D721Med (cell line): ENCODE measurements around the gene GLE1.
"Not testable (repeated sequence)": the region's sequence is repeated elsewhere in the genome, so short reads cannot be mapped to it uniquely, and the experiment has no call there.

ENCODE experiments used
- DNase-seq: peaks from one replicate; pipeline ENCODE4 v3.0.0; 2011; ENCODE audit warnings: low spot score; ENCODE audit not compliant: insufficient read length
- FAIRE-seq: peaks from 2 replicates; lab custom pipeline; 2011; peaks lifted over from hg19 to GRCh38; lab: Jason Lieb, UNC
- TF ChIP-seq, protein P1 (sequence below): IDR thresholded peaks from 2 replicates; pipeline ENCODE4 v1.5.1; 2012; ENCODE audit warnings: mild to moderate bottlenecking, control low read depth; ENCODE audit not compliant: insufficient read depth; ENCODE audit errors: missing control alignments

Gene GLE1

DNA sequence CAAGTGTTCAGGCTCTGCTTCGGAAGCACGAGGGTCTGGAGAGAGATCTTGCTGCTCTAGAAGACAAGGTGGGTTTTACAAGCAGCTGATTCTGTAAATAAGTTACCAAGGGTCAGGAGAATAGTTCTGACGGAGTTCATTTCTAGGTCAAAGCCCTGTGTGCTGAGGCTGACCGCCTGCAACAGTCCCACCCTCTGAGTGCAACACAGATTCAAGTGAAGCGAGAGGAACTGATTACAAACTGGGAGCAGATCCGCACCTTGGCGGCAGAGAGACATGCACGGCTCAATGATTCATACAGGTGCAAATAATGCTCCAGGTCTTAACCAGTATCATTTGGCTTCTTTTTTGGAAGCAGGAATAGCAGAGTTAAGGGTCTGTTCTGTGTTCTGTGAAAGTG lies 72.7 kb downstream of the GLE1 start:
- FAIRE-seq = no peak
- TF ChIP-seq, protein P1, sequence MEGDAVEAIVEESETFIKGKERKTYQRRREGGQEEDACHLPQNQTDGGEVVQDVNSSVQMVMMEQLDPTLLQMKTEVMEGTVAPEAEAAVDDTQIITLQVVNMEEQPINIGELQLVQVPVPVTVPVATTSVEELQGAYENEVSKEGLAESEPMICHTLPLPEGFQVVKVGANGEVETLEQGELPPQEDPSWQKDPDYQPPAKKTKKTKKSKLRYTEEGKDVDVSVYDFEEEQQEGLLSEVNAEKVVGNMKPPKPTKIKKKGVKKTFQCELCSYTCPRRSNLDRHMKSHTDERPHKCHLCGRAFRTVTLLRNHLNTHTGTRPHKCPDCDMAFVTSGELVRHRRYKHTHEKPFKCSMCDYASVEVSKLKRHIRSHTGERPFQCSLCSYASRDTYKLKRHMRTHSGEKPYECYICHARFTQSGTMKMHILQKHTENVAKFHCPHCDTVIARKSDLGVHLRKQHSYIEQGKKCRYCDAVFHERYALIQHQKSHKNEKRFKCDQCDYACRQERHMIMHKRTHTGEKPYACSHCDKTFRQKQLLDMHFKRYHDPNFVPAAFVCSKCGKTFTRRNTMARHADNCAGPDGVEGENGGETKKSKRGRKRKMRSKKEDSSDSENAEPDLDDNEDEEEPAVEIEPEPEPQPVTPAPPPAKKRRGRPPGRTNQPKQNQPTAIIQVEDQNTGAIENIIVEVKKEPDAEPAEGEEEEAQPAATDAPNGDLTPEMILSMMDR = no peak
- DNase-seq = no peak

GRCh38 chr9:128579194-128579593 lies 74.7 kb downstream of the GLE1 start:
- FAIRE-seq (no peak), DNase-seq (no peak)
- TF ChIP-seq, protein P1 = no peak

GRCh38 chr9:128580731-128581130 lies 76.2 kb downstream of the GLE1 start:
- no peak for DNase-seq
- TF ChIP-seq, protein P1 = no peak
- FAIRE-seq = no peak

GRCh38 chr9:128585155-128585554 lies 80.6 kb downstream of the GLE1 start:
- not testable (repeated sequence) for FAIRE-seq, DNase-seq

DNA sequence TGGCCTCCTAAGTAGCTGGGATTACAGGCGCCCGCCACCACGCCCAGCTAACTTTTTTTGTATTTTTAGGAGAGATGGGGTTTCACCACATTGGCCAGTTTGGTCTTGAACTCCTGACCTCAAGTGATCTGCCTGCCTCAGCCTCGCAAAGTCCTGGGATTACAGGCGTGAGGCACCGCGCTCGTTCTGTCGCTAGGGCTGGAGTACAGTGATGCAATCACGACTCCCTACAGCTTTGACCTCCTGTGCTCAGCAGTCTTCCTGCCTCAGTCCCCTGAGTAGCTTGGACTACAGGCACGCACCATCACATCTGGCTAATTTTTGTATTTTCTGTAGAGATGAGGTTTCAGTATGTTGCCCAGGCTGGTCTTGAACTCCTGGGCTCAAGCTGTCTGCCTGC lies 82.4 kb downstream of the GLE1 start:
- not testable (repeated sequence) for FAIRE-seq, DNase-seq

GRCh38 chr9:128587453-128587852 lies 82.9 kb downstream of the GLE1 start:
- TF ChIP-seq, protein P1 = no peak
- DNase-seq (no peak), FAIRE-seq (no peak)

GRCh38 chr9:128588581-128589233 lies 84.2 kb downstream of the GLE1 start:
- no peak for DNase-seq
- TF ChIP-seq, protein P1 = no peak
- FAIRE-seq = no peak
